Right atrium auricular region (tissue), 2 donors: ENCODE results near the gene KATNBL1. TPM values are rescaled to one million over a fixed set of nuclear protein-coding genes. Genes with fewer than 3 reads are reported as not detected.
"Not testable (repeated sequence)": the region's sequence is repeated elsewhere in the genome, so short reads cannot be mapped to it uniquely, and the experiment has no call there.

Experiments used
- DNase-seq: peaks from one replicate; pipeline ENCODE4 v3.0.0-alpha.2; 2019; ENCODE audit warnings: low spot score
- H3K27ac ChIP-seq, 2 donors: fragments of 200-600 bp; sonication (generic); 1 replicate in 1 of 2; 2 replicates in 1 of 2; pipeline ENCODE4 v1.5.1; 2016 to 2019
- H3K27me3 ChIP-seq, 2 donors: fragments of 200-600 bp; sonication (generic); one replicate each; pipeline versions ENCODE4 v1.5.1 to v1.6.0; 2017 to 2019
- H3K36me3 ChIP-seq: fragments of 200-600 bp; sonication (generic); one replicate; pipeline ENCODE4 v1.5.1; 2016
- H3K4me1 ChIP-seq, 2 donors: fragments of 200-600 bp; sonication (generic); one replicate each; pipeline versions ENCODE4 v1.5.1 to v1.6.0; 2017 to 2019
- H3K4me3 ChIP-seq, 2 donors: fragments of 200-600 bp; sonication (generic); 1 replicate in 1 of 2; 2 replicates in 1 of 2; pipeline ENCODE4 v1.5.1; 2017 to 2019; ENCODE audit warnings: mild to moderate bottlenecking in 1 of 2, moderate library complexity in 1 of 2
- H3K9me3 ChIP-seq, 2 donors: fragments of 200-600 bp; sonication (generic); one replicate each; pipeline ENCODE4 v1.5.1; 2019
- total RNA-seq, 2 donors: library from RNA; depleted of rRNA; stranded (reverse); fragments of >200 nt; gene quantifications; one replicate each; pipeline ENCODE4 v1.1.0, GENCODE V29; 2016
- TF ChIP-seq, protein P1 (sequence below), 2 donors: fragments of 200-600 bp; sonication (generic); IDR thresholded peaks; one replicate each; pipeline ENCODE4 v1.5.1; 2019; ENCODE audit warnings: antibody characterized with exemption in 2 of 2

KATNBL1 gene
- total RNA-seq, 2 donors from 2014 or later: 17.7 to 17.8 TPM

DNA sequence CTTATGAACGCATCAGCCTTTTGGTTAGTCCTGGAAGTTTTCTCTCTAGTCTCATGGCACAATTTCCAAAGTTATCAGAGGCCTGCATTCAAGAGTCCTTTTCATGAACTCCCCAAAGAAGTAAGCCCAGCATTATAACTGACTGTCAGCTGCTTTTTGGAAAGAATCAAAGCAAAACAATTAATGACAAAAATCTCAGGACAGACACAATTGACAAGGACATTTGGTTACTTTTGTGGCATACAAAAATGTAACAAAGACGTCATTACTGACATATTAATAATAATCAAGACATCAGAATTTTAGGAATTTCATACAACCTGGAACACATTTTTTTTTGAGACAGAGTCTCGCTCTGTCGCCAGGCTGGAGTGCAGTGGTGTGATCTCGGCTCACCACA is 21.2 kb downstream of the KATNBL1 start:
- H3K4me3 ChIP-seq: no peak overlapping the region
- H3K36me3 ChIP-seq: no peaks in the 10 kb centered on the region
- H3K27me3 ChIP-seq: no peaks in the 10 kb centered on the region
- no peaks in the 10 kb centered on the region for H3K4me1 ChIP-seq
- no peak for DNase-seq
- no peaks in the 10 kb centered on the region for H3K9me3 ChIP-seq
- TF ChIP-seq, protein P1, sequence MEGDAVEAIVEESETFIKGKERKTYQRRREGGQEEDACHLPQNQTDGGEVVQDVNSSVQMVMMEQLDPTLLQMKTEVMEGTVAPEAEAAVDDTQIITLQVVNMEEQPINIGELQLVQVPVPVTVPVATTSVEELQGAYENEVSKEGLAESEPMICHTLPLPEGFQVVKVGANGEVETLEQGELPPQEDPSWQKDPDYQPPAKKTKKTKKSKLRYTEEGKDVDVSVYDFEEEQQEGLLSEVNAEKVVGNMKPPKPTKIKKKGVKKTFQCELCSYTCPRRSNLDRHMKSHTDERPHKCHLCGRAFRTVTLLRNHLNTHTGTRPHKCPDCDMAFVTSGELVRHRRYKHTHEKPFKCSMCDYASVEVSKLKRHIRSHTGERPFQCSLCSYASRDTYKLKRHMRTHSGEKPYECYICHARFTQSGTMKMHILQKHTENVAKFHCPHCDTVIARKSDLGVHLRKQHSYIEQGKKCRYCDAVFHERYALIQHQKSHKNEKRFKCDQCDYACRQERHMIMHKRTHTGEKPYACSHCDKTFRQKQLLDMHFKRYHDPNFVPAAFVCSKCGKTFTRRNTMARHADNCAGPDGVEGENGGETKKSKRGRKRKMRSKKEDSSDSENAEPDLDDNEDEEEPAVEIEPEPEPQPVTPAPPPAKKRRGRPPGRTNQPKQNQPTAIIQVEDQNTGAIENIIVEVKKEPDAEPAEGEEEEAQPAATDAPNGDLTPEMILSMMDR (IDR thresholded peaks at IDR 0.05): no peak
- no peak overlapping the region for H3K27ac ChIP-seq

DNA sequence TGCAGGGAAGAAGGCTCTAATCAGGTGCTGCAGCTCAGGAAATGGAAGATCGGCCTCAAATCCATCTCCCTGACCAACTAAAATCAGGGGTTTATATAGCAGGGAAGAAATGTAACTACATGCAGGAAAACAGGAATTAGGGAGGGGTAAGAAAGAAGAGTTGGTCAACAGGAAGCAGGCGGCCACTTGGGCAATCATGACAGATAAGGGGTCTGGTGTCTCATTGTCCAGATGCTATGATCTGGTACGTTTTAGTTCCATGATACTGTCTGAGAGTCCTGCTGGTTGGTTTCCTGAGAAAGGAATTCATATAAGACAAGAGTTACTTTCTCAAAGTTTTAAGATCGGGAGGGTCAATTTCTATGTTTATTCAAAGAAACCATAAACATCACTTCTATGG is 24.2 kb downstream of the KATNBL1 start:
- H3K9me3 ChIP-seq: no peaks in the 10 kb centered on the region
- H3K4me3 ChIP-seq: no peak overlapping the region
- H3K27ac ChIP-seq: no peak overlapping the region
- no peaks in the 10 kb centered on the region for H3K4me1 ChIP-seq
- DNase-seq: no peak
- no peaks in the 10 kb centered on the region for H3K27me3 ChIP-seq
- no peaks in the 10 kb centered on the region for H3K36me3 ChIP-seq
- TF ChIP-seq, protein P1 (IDR thresholded peaks at IDR 0.05): no peak

DNA sequence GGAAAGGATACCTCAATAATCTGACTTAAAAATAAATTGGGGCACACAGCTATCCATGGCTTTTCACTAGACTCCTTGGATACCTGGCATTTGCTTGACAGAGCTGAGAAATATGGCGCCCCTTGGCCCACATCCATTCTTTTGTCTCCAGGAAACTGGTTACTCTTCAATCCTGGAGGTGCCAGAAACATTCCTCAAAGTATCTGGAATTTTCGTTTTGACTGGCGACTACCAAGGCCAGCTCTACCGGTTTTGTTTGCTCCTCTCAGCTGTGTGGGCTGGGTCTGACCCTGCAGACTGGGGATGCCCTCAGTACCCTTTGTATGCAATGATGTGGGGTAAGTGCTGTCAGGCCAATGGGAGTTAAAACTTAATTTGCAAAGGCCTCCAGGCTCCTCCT is 27.0 kb downstream of the KATNBL1 start:
- Histone ChIP-seq H3K36me3 (no peaks in the 10 kb centered on the region), H3K4me3 (no peak overlapping the region), H3K27me3 (no peaks in the 10 kb centered on the region), H3K4me1 (no peaks in the 10 kb centered on the region), H3K9me3 (no peaks in the 10 kb centered on the region), H3K27ac (no peak overlapping the region)
- TF ChIP-seq, protein P1 (IDR thresholded peaks at IDR 0.05): no peak
- no peak for DNase-seq

DNA sequence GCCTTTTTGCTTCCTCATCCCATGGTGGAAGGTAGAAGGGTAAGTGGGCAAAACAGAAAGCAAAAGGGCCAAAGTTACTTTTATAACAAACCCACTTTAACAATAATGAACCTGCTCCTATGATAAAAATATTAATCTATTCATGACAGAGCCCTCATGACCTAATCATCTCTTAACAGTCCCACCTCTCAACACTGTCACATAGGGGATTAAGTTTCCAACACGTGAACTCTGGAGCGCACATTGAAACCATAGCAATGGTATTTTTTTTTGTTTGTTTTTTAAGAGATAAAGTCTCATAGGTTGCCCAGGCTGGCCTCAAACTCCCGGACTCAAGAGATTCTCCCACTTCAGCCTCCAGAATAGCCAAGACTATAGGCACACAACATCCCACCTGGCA is 30.7 kb downstream of the KATNBL1 start:
- no peak overlapping the region for H3K4me3 ChIP-seq
- H3K27ac ChIP-seq: no peak overlapping the region
- H3K4me1 ChIP-seq: no peaks in the 10 kb centered on the region
- DNase-seq: no peak
- peaks cover 0 to 2% of the 10 kb centered on the region in 2 donors for H3K9me3 ChIP-seq
- TF ChIP-seq, protein P1 (IDR thresholded peaks at IDR 0.05): no peak
- no peaks in the 10 kb centered on the region for H3K36me3 ChIP-seq
- H3K27me3 ChIP-seq: no peaks in the 10 kb centered on the region

DNA sequence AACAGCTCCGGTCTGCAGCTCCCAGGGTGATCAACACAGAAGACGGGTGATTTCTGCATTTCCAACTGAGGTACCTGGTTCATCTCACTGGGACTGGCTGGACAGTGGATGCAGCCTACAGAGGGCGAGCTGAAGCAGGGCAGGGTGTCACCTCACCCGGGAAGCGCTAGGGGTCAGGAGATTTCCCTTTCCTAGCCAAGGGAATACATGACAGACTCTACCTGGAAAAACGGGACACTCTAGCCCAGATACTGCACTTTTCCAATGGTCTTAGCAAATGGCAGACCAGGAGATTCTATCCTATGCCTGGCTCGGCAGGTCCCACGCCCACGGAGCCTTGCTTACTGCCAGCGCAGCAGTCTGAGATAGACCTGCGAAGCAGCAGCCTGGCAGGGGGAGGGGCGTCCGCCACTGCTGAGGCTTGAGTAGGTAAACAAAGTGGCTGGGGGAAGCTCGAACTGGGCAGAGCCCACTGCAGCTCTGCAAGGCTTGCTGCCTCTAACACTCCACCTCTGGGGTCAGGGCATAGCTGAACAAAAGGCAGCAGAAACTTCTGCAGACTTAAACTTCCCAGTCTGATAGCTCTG is 43.8 kb downstream of the KATNBL1 start:
- not testable (repeated sequence) for H3K27me3 ChIP-seq, H3K9me3 ChIP-seq, H3K36me3 ChIP-seq, H3K4me1 ChIP-seq, DNase-seq, H3K27ac ChIP-seq, H3K4me3 ChIP-seq

DNA sequence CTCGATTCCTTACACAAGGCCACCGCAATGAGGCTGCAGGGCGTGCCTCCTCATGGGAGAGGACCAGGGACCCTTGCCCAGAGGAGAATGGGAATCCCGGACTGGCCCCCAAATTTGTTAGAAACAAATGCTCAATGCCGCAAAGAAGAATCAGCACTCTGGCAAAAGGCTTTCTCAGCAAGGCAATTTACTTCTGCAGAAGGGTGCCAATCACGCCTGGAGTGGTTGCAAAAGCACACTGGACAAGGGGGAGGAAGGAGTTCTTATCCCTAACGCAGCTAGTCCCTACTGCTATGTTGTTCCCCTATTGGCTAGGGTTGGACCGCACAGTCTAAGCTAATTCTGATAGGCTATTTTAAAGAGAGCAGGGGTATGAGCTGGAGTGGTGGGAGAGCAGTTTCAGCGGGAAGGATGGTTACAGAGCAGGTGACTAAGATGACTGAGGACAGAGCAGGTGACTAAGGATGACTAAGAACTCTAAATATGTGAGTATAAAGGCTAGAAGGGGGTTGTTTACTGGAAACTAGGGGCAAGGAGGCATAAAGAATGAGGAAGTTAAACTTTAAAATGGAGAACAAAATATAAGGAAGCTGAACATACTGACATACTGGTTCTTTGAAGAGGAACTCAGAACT is 48.5 kb downstream of the KATNBL1 start:
- Histone ChIP-seq H3K9me3 (peaks cover 0 to 7% of the 10 kb centered on the region in 2 donors), H3K4me3 (no peak overlapping the region), H3K4me1 (no peaks in the 10 kb centered on the region), H3K36me3 (peaks cover 11% of the 10 kb centered on the region), H3K27ac (no peak overlapping the region), H3K27me3 (no peaks in the 10 kb centered on the region)
- TF ChIP-seq, protein P1 (IDR thresholded peaks at IDR 0.05): no peak
- DNase-seq: no peak
